Neutrophil (primary cell): ENCODE results near the gene DMBT1.

Experiments used
- H3K27ac ChIP-seq: fragments of 200-600 bp; sonication (generic); 2 replicates; pipeline ENCODE4 v1.5.1; 2016; ENCODE audit warnings: mild to moderate bottlenecking, moderate library complexity
- H3K27me3 ChIP-seq: fragments of 200-600 bp; sonication (generic); 2 replicates; pipeline ENCODE4 v1.6.0; 2016; ENCODE audit warnings: mild to moderate bottlenecking
- H3K36me3 ChIP-seq: fragments of 200-600 bp; sonication (generic); 2 replicates; pipeline ENCODE4 v1.5.1; 2017
- H3K4me1 ChIP-seq, 2 experiments: fragments of 200-600 bp in 1 of 2; sonication (generic) in 1 of 2; 1 replicate in 1 of 2; 2 replicates in 1 of 2; pipeline versions ENCODE4 v1.5.1 to v1.6.1; 2013 to 2016; ENCODE audit warnings: low read depth in 1 of 2, low read length in 1 of 2, mild to moderate bottlenecking in 1 of 2, moderate library complexity in 1 of 2; ENCODE audit not compliant: control insufficient read depth in 1 of 2, insufficient read depth in 1 of 2
- H3K4me3 ChIP-seq, 2 experiments: fragments of 200-600 bp in 1 of 2; sonication (generic) in 1 of 2; 1 replicate in 1 of 2; 2 replicates in 1 of 2; pipeline ENCODE4 v1.5.1; 2013 to 2016; ENCODE audit warnings: low read depth in 1 of 2, low read length in 1 of 2, mild to moderate bottlenecking in 1 of 2, moderate library complexity in 1 of 2
- H3K9me3 ChIP-seq: fragments of 200-600 bp; sonication (generic); 2 replicates; pipeline ENCODE4 v1.5.1; 2016
- CTCF ChIP-seq: fragments of 200-600 bp; sonication (generic); IDR thresholded peaks from 2 replicates; pipeline ENCODE4 v1.5.1; 2016; ENCODE audit warnings: antibody characterized with exemption

The DMBT1 gene

DNA sequence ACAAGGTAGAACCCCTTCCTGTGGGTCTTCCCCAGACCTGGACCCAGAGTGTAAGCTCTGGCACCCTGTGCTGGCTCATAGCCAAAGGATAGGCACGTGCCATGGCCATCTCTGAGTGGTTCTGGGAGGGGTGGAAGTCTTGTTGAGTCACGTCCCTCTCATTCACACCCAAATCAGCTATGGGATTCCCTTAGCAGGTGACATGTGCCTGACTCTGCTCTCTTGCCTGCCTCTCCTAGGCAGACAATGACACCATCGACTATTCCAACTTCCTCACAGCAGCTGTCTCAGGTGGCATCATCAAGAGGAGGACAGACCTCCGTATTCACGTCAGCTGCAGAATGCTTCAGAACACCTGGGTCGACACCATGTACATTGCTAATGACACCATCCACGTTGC lies 79.2 kb downstream of the DMBT1 start:
- Histone ChIP-seq H3K9me3 (no peaks in the 10 kb centered on the region), H3K4me1 (no peaks in the 10 kb centered on the region), H3K36me3 (no peaks in the 10 kb centered on the region), H3K27me3 (no peaks in the 10 kb centered on the region), H3K4me3 (no peak overlapping the region), H3K27ac (no peak overlapping the region)
- TF ChIP-seq CTCF, result no peak

GRCh38 chr10:122640921-122641320 lies 80.4 kb downstream of the DMBT1 start:
- TF ChIP-seq CTCF, result no peak
- no peaks in the 10 kb centered on the region for H3K9me3 ChIP-seq
- H3K4me1 ChIP-seq, result no peaks in the 10 kb centered on the region
- no peak overlapping the region for H3K27ac ChIP-seq
- H3K4me3 ChIP-seq, result no peak overlapping the region
- H3K36me3 ChIP-seq, result no peaks in the 10 kb centered on the region
- no peaks in the 10 kb centered on the region for H3K27me3 ChIP-seq

- no peak overlapping the region for H3K4me3 ChIP-seq
- no peaks in the 10 kb centered on the region for H3K9me3 ChIP-seq
- H3K4me1 ChIP-seq, result no peaks in the 10 kb centered on the region
- H3K27ac ChIP-seq, result no peak overlapping the region
- no peaks in the 10 kb centered on the region for H3K27me3 ChIP-seq
- no peaks in the 10 kb centered on the region for H3K36me3 ChIP-seq
- TF ChIP-seq CTCF, result no peak
Observed at GRCh38 chr10:122642726-122643605, 82.4 kb downstream of the DMBT1 start.

GRCh38 chr10:122643931-122644534 lies 83.5 kb downstream of the DMBT1 start:
- no peak for TF ChIP-seq CTCF
- Histone ChIP-seq H3K27me3 (no peaks in the 10 kb centered on the region), H3K4me3 (no peak overlapping the region), H3K27ac (no peak overlapping the region), H3K4me1 (no peaks in the 10 kb centered on the region), H3K9me3 (no peaks in the 10 kb centered on the region), H3K36me3 (no peaks in the 10 kb centered on the region)

- no peaks in the 10 kb centered on the region for H3K4me1 ChIP-seq
- no peaks in the 10 kb centered on the region for H3K9me3 ChIP-seq
- no peak overlapping the region for H3K4me3 ChIP-seq
- H3K36me3 ChIP-seq, result no peaks in the 10 kb centered on the region
- TF ChIP-seq CTCF, result no peak
- peaks cover 9% of the 10 kb centered on the region for H3K27me3 ChIP-seq
- no peak overlapping the region for H3K27ac ChIP-seq
Observed at GRCh38 chr10:122646511-122647382, 86.2 kb downstream of the DMBT1 start.
